AG09319 (cell line): ENCODE results near the gene TIPRL.
"Not testable (repeated sequence)": the region's sequence is repeated elsewhere in the genome, so short reads cannot be mapped to it uniquely, and the experiment has no call there.

Experiments used
- DNase-seq: peaks from one replicate; pipeline ENCODE4 v3.0.0-alpha.2; 2010; ENCODE audit warnings: low read depth; ENCODE audit errors: extremely low read depth
- CTCF ChIP-seq: IDR thresholded peaks from 2 replicates; pipeline ENCODE4 v1.5.1; 2011; ENCODE audit warnings: low read depth, mild to moderate bottlenecking, inconsistent platforms, low read length, moderate library complexity

Gene TIPRL

GRCh38 chr1:168199056-168199455, 20.3 kb downstream of the TIPRL start:
- DNase-seq, result no peak
- TF ChIP-seq CTCF, result no peak

GRCh38 chr1:168202941-168203654, 24.3 kb downstream of the TIPRL start:
- peak; percentile 89 for DNase-seq
- no peak for TF ChIP-seq CTCF

- DNase-seq, result no peak
- no peak for TF ChIP-seq CTCF
Measured at GRCh38 chr1:168206111-168206510, 27.3 kb downstream of the TIPRL start.

- DNase-seq, result not testable (repeated sequence)
Measured at GRCh38 chr1:168207673-168208072, 28.9 kb downstream of the TIPRL start.

GRCh38 chr1:168210312-168210711, 31.6 kb downstream of the TIPRL start:
- TF ChIP-seq CTCF, result no peak

GRCh38 chr1:168213349-168213748, 34.6 kb downstream of the TIPRL start:
- no peak for TF ChIP-seq CTCF
- DNase-seq, result no peak

More at GRCh38 chr1:168210312-168210711, 31.6 kb downstream of the TIPRL start:
- DNase-seq, result no peak

GRCh38 chr1:168216171-168216570, 37.4 kb downstream of the TIPRL start:
- DNase-seq, result no peak
- TF ChIP-seq CTCF, result no peak

- DNase-seq, result no peak
Measured at GRCh38 chr1:168217664-168218063, 38.9 kb downstream of the TIPRL start.

More at GRCh38 chr1:168217664-168218063, 38.9 kb downstream of the TIPRL start:
- no peak for TF ChIP-seq CTCF
